MCF 10A (cell line): ENCODE data around the gene OCIAD2. TPM values are rescaled to one million over a fixed set of nuclear protein-coding genes. Genes with fewer than 3 reads are reported as not detected.
A peak's percentile ranks its signal among the peaks of the same experiment; 100 is the strongest.

Source experiments
- BruUV-seq: library from RNA; stranded (reverse); fragments of 400-500 nt; replicated peaks from 2 replicates; lab custom pipeline; 2021; lab: Mats Ljungman, UMichigan
- CTCF ChIA-PET: fragments of 300-600 bp; sonication (Branson Sonifier 250); formaldehyde crosslinking; extraction: SDS; loops from one replicate; lab custom pipeline; 2021; ENCODE audit warnings: antibody characterized with exemption, inconsistent platforms; lab: Yijun Ruan, JAX
- POLR2A ChIA-PET: fragments of 300-600, 350-650 bp; sonication (Branson Sonifier 250); formaldehyde crosslinking; extraction: SDS; loops from one replicate; lab custom pipeline; 2020; ENCODE audit warnings: antibody characterized with exemption, inconsistent platforms; lab: Yijun Ruan, JAX
- DNase-seq: peaks from one replicate; pipeline ENCODE4 v3.0.0-alpha.2; 2018; ENCODE audit not compliant: unreplicated experiment
- H3K27ac Mint-ChIP-seq: one replicate; pipeline ENCODE4 v1.8.0; 2022; ENCODE audit warnings: mild to moderate bottlenecking, low read depth, mixed read lengths; ENCODE audit not compliant: unreplicated experiment
- H3K27me3 Mint-ChIP-seq: one replicate; pipeline ENCODE4 v1.8.0; 2022; ENCODE audit warnings: mixed read lengths; ENCODE audit not compliant: insufficient read depth, unreplicated experiment
- H3K36me3 Mint-ChIP-seq: one replicate; pipeline ENCODE4 v1.8.0; 2022; ENCODE audit warnings: mild to moderate bottlenecking, moderate library complexity, mixed read lengths; ENCODE audit not compliant: insufficient read depth, unreplicated experiment
- H3K4me1 Mint-ChIP-seq: one replicate; pipeline ENCODE4 v1.8.0; 2022; ENCODE audit warnings: mixed read lengths; ENCODE audit not compliant: insufficient read depth, unreplicated experiment
- H3K4me3 Mint-ChIP-seq: one replicate; pipeline ENCODE4 v1.8.0; 2022; ENCODE audit warnings: mild to moderate bottlenecking, moderate library complexity, mixed read lengths; ENCODE audit not compliant: unreplicated experiment
- H3K9me3 Mint-ChIP-seq: one replicate; pipeline ENCODE4 v1.8.0; 2022; ENCODE audit warnings: mixed read lengths; ENCODE audit not compliant: unreplicated experiment
- CTCF ChIP-seq: fragments of 200-600 bp; IDR thresholded peaks from one replicate; pipeline ENCODE4 v1.8.0; 2022; ENCODE audit warnings: antibody characterized with exemption, mild to moderate bottlenecking; ENCODE audit not compliant: unreplicated experiment
- intact Hi-C: fragments of 100-400 bp; cut with micrococcal nuclease; formaldehyde crosslinking; loops from 2 replicates; pipeline ENCODE4 v1.14.1; 2022
- total RNA-seq: library from RNA; stranded (reverse); gene quantifications from 2 replicates; pipeline ENCODE4 v1.2.3, GENCODE V29; 2022

OCIAD2 gene
- total RNA-seq, 1 experiment from 2014 or later: 94.1 TPM

GRCh38 chr4:48901196-48901595 lies 5.4 kb downstream of the OCIAD2 start:
- POLR2A ChIA-PET: interaction anchor here (0.6 to 1.4 kb wide), 4 partner anchors 39 to 201 kb away, joined by 3 read pairs; no protein-coding TSS in a partner anchor
- intact Hi-C loops: no loop called here

GRCh38 chr4:48899950-48900349 lies 6.6 kb downstream of the OCIAD2 start:
- no peak for TF ChIP-seq CTCF
- BruUV-seq: no TSS peak
- peak; percentile 58 for DNase-seq
- Mint-ChIP-seq H3K27ac (peak overlapping the region; percentile 64), H3K36me3 (peaks cover 31% of the 10 kb centered on the region), H3K4me1 (peaks cover 43% of the 10 kb centered on the region), H3K27me3 (no peaks in the 10 kb centered on the region), H3K9me3 (no peaks in the 10 kb centered on the region), H3K4me3 (no peak overlapping the region)
- POLR2A ChIA-PET: interaction anchor here (0.6 to 1.6 kb wide), 5 partner anchors 9 to 43 kb away, joined by 3 to 6 read pairs (median 3); no protein-coding TSS in a partner anchor
- intact Hi-C loops: no loop called here
- CTCF ChIA-PET: interaction anchor here (0.6 kb wide), 1 partner anchor 25 kb away, joined by 3 read pairs; no protein-coding TSS in a partner anchor

More at GRCh38 chr4:48901196-48901595, 5.4 kb downstream of the OCIAD2 start:
- H3K36me3 Mint-ChIP-seq: peaks cover 27% of the 10 kb centered on the region
- H3K4me3 Mint-ChIP-seq: no peak overlapping the region
- TF ChIP-seq CTCF: no peak
- no TSS peak for BruUV-seq
- no peaks in the 10 kb centered on the region for H3K9me3 Mint-ChIP-seq
- CTCF ChIA-PET: interaction anchor here (0.7 to 1.7 kb wide), 6 partner anchors 12 to 235 kb away, joined by 3 to 8 read pairs (median 4); no protein-coding TSS in a partner anchor
- H3K27ac Mint-ChIP-seq: peak overlapping the region; percentile 9
- H3K4me1 Mint-ChIP-seq: peaks cover 52% of the 10 kb centered on the region
- no peaks in the 10 kb centered on the region for H3K27me3 Mint-ChIP-seq
- no peak for DNase-seq

GRCh38 chr4:48899432-48899749 lies 7.2 kb downstream of the OCIAD2 start:
- Mint-ChIP-seq H3K27me3 (no peaks in the 10 kb centered on the region), H3K27ac (peak overlapping the region; percentile 64), H3K36me3 (peaks cover 31% of the 10 kb centered on the region), H3K4me1 (peaks cover 38% of the 10 kb centered on the region), H3K4me3 (no peak overlapping the region), H3K9me3 (no peaks in the 10 kb centered on the region)
- TF ChIP-seq CTCF: no peak
- CTCF ChIA-PET: interaction anchor here (0.9 to 2.1 kb wide), 2 partner anchors 10 to 218 kb away, joined by 3 to 6 read pairs; no protein-coding TSS in a partner anchor
- no TSS peak for BruUV-seq
- DNase-seq: no peak
- intact Hi-C loops: no loop called here
- POLR2A ChIA-PET: interaction anchor here (0.6 to 1.6 kb wide), 3 partner anchors 10 to 15 kb away, joined by 3 to 6 read pairs (median 3); no protein-coding TSS in a partner anchor

- TF ChIP-seq CTCF: no peak
- intact Hi-C loops: no loop called here
- H3K4me3 Mint-ChIP-seq: no peak overlapping the region
- DNase-seq: peak; percentile 50
- ChIA-PET CTCF (interaction anchor here (0.6 to 2.1 kb wide), 7 partner anchors 10 to 557 kb away, joined by 3 to 6 read pairs (median 3); no protein-coding TSS in a partner anchor), POLR2A (interaction anchor here (0.5 to 1.6 kb wide), 7 partner anchors 8 to 492 kb away, joined by 3 to 6 read pairs (median 4); partner anchors contain the start of genes FRYL and OCIAD2)
- H3K4me1 Mint-ChIP-seq: peaks cover 37% of the 10 kb centered on the region
- peaks cover 31% of the 10 kb centered on the region for H3K36me3 Mint-ChIP-seq
- no peaks in the 10 kb centered on the region for H3K9me3 Mint-ChIP-seq
- BruUV-seq: no TSS peak
- no peaks in the 10 kb centered on the region for H3K27me3 Mint-ChIP-seq
- H3K27ac Mint-ChIP-seq: peak overlapping the region; percentile 64
Measured at GRCh38 chr4:48898733-48899431, 7.7 kb downstream of the OCIAD2 start.
